Type B pancreatic cell (in vitro differentiated cells): ENCODE data around the gene HECTD3. TPM values are rescaled to one million over a fixed set of nuclear protein-coding genes. Genes with fewer than 3 reads are reported as not detected.
"Not testable (repeated sequence)": the region's sequence is repeated elsewhere in the genome, so short reads cannot be mapped to it uniquely, and the experiment has no call there.

Experiments used
- DNase-seq: peaks from one replicate; pipeline ENCODE4 v3.0.0; 2021; ENCODE audit warnings: mixed read lengths; ENCODE audit not compliant: unreplicated experiment; ENCODE audit errors: extremely low spot score
- H3K27ac Mint-ChIP-seq: 2 replicates; pipeline ENCODE4 v1.8.0; 2021; ENCODE audit warnings: mild to moderate bottlenecking, mixed read lengths
- H3K27me3 Mint-ChIP-seq: 2 replicates; pipeline ENCODE4 v1.8.0; 2021; ENCODE audit warnings: mixed read lengths
- H3K36me3 Mint-ChIP-seq: 2 replicates; pipeline ENCODE4 v1.8.0; 2021; ENCODE audit warnings: mixed read lengths
- H3K4me1 Mint-ChIP-seq: one replicate; pipeline ENCODE4 v1.8.0; 2021; ENCODE audit warnings: mixed read lengths; ENCODE audit not compliant: unreplicated experiment
- H3K4me3 Mint-ChIP-seq: 2 replicates; pipeline ENCODE4 v1.8.0; 2021; ENCODE audit warnings: mild to moderate bottlenecking, mixed read lengths
- H3K9me3 Mint-ChIP-seq: 2 replicates; pipeline ENCODE4 v1.8.0; 2021; ENCODE audit warnings: mixed read lengths
- total RNA-seq: library from RNA; stranded (reverse); gene quantifications from 2 replicates; pipeline ENCODE4 v1.2.1, GENCODE V29; 2021; ENCODE audit warnings: low replicate concordance
- TF ChIP-seq, protein P1 (sequence below): fragments of 200-600 bp; sonication (generic); conservative IDR thresholded peaks from 2 replicates; pipeline ENCODE4 v1.5.0; 2021; ENCODE audit warnings: antibody characterized with exemption, mild to moderate bottlenecking

The HECTD3 gene
- total RNA-seq, 1 donor from 2014 or later, result 33.9 TPM

DNA sequence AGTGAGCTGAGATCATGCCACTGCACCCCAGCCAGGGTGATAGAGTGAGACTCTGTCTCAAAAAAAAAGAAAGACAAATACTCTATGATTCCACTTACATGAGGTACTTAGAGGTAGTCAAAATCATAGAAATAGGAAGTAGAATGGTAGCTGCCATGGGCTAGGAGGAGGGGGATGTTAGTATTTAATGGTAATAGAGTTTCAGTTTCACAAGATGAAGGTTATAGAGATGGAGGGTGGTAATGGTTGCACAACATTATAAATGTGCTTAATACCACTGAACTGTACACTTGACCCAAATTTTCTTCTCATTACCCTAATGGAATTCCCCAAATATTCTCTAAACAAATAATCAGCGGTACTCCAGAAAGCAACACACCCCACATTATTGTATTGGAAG is 37.5 kb downstream of the HECTD3 start:
- H3K4me3 Mint-ChIP-seq, result no peak overlapping the region
- H3K4me1 Mint-ChIP-seq, result no peaks in the 10 kb centered on the region
- peaks cover 29% of the 10 kb centered on the region for H3K36me3 Mint-ChIP-seq
- TF ChIP-seq, protein P1, sequence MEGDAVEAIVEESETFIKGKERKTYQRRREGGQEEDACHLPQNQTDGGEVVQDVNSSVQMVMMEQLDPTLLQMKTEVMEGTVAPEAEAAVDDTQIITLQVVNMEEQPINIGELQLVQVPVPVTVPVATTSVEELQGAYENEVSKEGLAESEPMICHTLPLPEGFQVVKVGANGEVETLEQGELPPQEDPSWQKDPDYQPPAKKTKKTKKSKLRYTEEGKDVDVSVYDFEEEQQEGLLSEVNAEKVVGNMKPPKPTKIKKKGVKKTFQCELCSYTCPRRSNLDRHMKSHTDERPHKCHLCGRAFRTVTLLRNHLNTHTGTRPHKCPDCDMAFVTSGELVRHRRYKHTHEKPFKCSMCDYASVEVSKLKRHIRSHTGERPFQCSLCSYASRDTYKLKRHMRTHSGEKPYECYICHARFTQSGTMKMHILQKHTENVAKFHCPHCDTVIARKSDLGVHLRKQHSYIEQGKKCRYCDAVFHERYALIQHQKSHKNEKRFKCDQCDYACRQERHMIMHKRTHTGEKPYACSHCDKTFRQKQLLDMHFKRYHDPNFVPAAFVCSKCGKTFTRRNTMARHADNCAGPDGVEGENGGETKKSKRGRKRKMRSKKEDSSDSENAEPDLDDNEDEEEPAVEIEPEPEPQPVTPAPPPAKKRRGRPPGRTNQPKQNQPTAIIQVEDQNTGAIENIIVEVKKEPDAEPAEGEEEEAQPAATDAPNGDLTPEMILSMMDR, result no peak
- no peaks in the 10 kb centered on the region for H3K9me3 Mint-ChIP-seq
- H3K27me3 Mint-ChIP-seq, result no peaks in the 10 kb centered on the region
- no peak for DNase-seq
- no peak overlapping the region for H3K27ac Mint-ChIP-seq

DNA sequence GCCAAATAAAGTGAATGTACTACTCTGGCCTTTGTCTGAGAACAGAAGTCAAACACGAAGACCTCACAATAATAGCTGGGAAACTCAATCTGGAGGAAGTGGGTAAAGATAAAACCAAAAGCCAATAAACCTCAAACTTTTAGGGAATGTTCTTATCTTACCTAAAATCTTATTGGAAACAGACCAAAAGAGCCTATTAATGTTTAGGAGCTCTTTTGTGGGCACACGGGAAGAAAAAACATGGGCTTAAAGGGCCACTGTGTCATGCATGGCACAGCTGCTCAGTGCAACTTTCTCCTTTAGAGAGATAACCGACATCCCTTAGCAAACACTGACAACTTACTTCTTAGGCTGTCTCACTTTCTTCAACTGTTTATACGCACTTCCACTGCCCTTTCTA is 40.8 kb downstream of the HECTD3 start:
- no peak for DNase-seq
- Mint-ChIP-seq H3K4me3 (no peak overlapping the region), H3K36me3 (peaks cover 9% of the 10 kb centered on the region), H3K4me1 (no peaks in the 10 kb centered on the region), H3K9me3 (no peaks in the 10 kb centered on the region), H3K27me3 (no peaks in the 10 kb centered on the region), H3K27ac (no peak overlapping the region)
- TF ChIP-seq, protein P1, result no peak

DNA sequence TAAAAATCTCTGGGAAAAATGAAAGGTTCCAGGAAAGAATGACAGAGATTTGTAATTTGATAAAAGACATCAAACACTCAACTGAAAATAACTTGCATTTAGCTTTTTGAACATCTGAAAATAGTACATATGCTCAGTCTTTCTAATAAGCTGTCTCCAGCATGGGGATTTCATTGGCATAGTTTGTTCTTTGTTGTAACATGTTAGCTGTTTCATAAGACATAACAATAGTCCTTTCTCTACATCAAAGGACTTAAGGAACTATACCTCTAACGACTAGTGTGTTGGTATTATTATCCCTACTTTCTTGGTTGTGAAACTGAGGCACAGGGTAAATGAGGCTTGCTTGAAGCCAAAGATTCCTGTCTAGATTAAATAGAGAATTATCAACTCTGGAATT is 46.7 kb downstream of the HECTD3 start:
- H3K4me3 Mint-ChIP-seq, result no peak overlapping the region
- TF ChIP-seq, protein P1, result no peak
- H3K36me3 Mint-ChIP-seq, result peaks cover 10% of the 10 kb centered on the region
- H3K27ac Mint-ChIP-seq, result no peak overlapping the region
- no peaks in the 10 kb centered on the region for H3K27me3 Mint-ChIP-seq
- DNase-seq, result no peak
- no peaks in the 10 kb centered on the region for H3K9me3 Mint-ChIP-seq
- no peaks in the 10 kb centered on the region for H3K4me1 Mint-ChIP-seq

DNA sequence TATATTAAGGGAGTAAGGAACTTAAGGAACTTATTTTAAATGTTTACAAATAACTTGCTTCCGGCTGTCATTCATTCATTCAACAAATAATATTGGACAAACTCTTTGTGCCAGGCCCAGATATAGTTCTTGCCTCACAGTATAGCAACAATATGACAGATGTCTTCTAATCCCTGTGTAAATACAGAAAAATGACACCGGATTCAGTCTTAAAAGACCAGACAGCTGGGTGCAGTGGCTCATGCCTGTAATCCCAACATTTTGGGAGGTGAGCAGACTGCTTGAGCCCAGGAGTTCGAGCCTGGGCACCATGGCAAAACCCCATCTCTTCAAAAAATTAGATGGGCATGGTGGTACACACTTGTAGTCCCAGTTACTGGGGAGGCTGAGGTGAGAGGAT is 48.4 kb downstream of the HECTD3 start:
- no peak for DNase-seq
- no peak overlapping the region for H3K4me3 Mint-ChIP-seq
- H3K4me1 Mint-ChIP-seq, result no peaks in the 10 kb centered on the region
- H3K36me3 Mint-ChIP-seq, result peaks cover 10% of the 10 kb centered on the region
- TF ChIP-seq, protein P1, result no peak
- no peaks in the 10 kb centered on the region for H3K9me3 Mint-ChIP-seq
- no peak overlapping the region for H3K27ac Mint-ChIP-seq
- H3K27me3 Mint-ChIP-seq, result no peaks in the 10 kb centered on the region

DNA sequence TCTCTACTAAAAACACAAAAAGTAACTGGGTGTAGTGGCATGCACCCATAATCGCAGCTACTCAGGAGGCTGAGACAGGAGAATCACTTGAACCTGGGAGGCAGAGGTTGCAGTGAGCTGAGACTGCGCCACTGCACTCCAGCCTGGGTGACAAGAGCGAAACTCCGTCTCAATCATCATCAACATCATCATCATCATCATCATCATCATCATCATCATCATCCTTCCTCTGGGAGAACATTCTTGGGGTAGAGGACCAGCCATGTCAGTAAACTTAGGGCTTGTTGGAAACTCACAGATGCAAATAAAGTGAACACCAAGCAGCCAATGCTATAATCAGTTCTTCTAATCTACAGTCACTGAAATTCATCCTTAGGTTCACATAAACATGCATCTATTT is 49.1 kb downstream of the HECTD3 start:
- H3K9me3 Mint-ChIP-seq, DNase-seq, H3K27me3 Mint-ChIP-seq, H3K4me3 Mint-ChIP-seq, H3K27ac Mint-ChIP-seq, H3K4me1 Mint-ChIP-seq: not testable (repeated sequence)
- peaks cover 10% of the 10 kb centered on the region for H3K36me3 Mint-ChIP-seq

DNA sequence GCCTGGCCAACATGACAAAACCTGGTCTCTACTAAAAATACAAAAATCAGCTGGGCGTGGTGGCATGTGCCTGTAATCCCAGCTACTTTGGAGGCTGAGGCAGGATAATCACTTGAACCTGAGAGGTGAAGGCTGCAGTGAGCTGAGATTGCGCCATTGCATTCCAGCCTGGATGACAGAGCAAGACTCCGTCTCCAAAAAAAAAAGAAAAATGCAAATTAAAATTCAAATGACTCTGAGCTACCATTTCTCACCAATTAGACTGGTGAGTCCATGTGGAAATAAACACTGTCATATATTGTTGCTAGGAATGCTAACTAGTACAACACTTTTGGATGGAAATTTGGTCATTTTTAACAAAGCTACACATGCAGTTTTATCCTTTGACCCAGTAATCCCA is 53.6 kb downstream of the HECTD3 start:
- H3K4me3 Mint-ChIP-seq, H3K9me3 Mint-ChIP-seq, H3K4me1 Mint-ChIP-seq, H3K27ac Mint-ChIP-seq, H3K27me3 Mint-ChIP-seq, DNase-seq: not testable (repeated sequence)
- peaks cover 23% of the 10 kb centered on the region for H3K36me3 Mint-ChIP-seq

DNA sequence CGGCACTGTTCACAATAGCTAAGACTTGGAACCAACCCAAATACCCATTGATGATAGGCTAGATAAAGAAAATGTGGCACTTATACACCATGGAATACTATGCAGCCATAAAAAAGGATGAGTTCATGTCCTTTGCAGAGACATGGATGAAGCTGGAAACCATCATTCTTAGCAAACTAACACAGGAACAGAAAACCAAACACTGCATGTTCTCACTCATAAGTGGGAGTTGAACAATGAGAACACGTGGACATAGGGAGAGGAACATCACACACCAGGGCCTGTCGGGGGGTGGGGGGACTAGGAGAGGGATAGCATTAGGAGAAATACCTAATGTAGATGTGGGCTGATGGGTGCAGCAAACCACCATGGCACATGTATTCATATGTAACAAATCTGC is 55.0 kb downstream of the HECTD3 start:
- not testable (repeated sequence) for DNase-seq, H3K4me3 Mint-ChIP-seq, H3K4me1 Mint-ChIP-seq, H3K9me3 Mint-ChIP-seq, H3K27ac Mint-ChIP-seq, H3K27me3 Mint-ChIP-seq
- peaks cover 21% of the 10 kb centered on the region for H3K36me3 Mint-ChIP-seq

Other genes with a start within 250 kb of the HECTD3 start
- 2,494 and 2,620 TPM in 2 replicates for gene RPS8, start 235.8 kb downstream of the HECTD3 start, total RNA-seq
- gene BEST4, start 223.2 kb downstream of the HECTD3 start, total RNA-seq, result 0.48 and 0.99 TPM in 2 replicates
- gene PLK3, start 210.9 kb downstream of the HECTD3 start, total RNA-seq, result 18.5 and 39.1 TPM in 2 replicates
- 1.1 TPM in 1 of 2 replicates, not detected in the other for gene DYNLT4, start 204.0 kb downstream of the HECTD3 start, total RNA-seq
- gene BTBD19, start 202.8 kb downstream of the HECTD3 start, total RNA-seq, result 7.0 and 10.3 TPM in 2 replicates
- gene PTCH2, start 168.1 kb downstream of the HECTD3 start, total RNA-seq, result 1.6 and 3.4 TPM in 2 replicates
- 16.1 and 21.9 TPM in 2 replicates for gene EIF2B3, start 24.7 kb downstream of the HECTD3 start, total RNA-seq
- gene UROD, start 930 bp upstream of the HECTD3 start, total RNA-seq, result 49.4 and 84.7 TPM in 2 replicates
- 1.9 and 2.7 TPM in 2 replicates for gene ZSWIM5, start 195.3 kb upstream of the HECTD3 start, total RNA-seq